ENCODE results near the gene CCDC149. TPM values are rescaled to one million over a fixed set of nuclear protein-coding genes. Genes with fewer than 3 reads are reported as not detected.

The CCDC149 gene
- polyA plus RNA-seq, 2 of the 4 experiments (the other 2 are of a cell fraction): 1.4 to 2.8 TPM

GRCh38 chr4:24781999-24782745, 130.7 kb downstream of the CCDC149 start:
- POLR2A ChIA-PET: no interaction called here
- TF ChIP-seq EP300 (IDR thresholded peaks at IDR 0.05) (no peak), CHD4 (IDR thresholded peaks at IDR 0.05; ENCODE audit: borderline replicate concordance) (no peak), BHLHE40 (IDR thresholded peaks at IDR 0.05; ENCODE audit: low read depth, low read length) (no peak), TP53 (CRISPR knock-in tag; IDR thresholded peaks at IDR 0.05) (no peak), FOSB (CRISPR knock-in tag; IDR thresholded peaks at IDR 0.05) (no peak), MAZ (IDR thresholded peaks at IDR 0.05; ENCODE audit: borderline replicate concordance, low read depth, low read length) (no peak), SMC3 (IDR thresholded peaks at IDR 0.05) (no peak), ZFP36 (IDR thresholded peaks at IDR 0.05; ENCODE audit: borderline replicate concordance, partially characterized antibody) (no peak), SREBF2 (IDR thresholded peaks at IDR 0.05) (no peak), RNF2 (IDR thresholded peaks at IDR 0.05; ENCODE audit: borderline replicate concordance, low read depth) (no peak), HDAC2 (IDR thresholded peaks at IDR 0.05) (no peak)
- TF ChIP-seq, protein P1, sequence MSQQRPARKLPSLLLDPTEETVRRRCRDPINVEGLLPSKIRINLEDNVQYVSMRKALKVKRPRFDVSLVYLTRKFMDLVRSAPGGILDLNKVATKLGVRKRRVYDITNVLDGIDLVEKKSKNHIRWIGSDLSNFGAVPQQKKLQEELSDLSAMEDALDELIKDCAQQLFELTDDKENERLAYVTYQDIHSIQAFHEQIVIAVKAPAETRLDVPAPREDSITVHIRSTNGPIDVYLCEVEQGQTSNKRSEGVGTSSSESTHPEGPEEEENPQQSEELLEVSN (IDR thresholded peaks at IDR 0.05; ENCODE audit: borderline replicate concordance, low read depth): no peak
- CTCF ChIA-PET: interaction anchor here (0.6 kb wide), 1 partner anchor 11 kb away, joined by 3 read pairs; no protein-coding TSS in a partner anchor

DNA sequence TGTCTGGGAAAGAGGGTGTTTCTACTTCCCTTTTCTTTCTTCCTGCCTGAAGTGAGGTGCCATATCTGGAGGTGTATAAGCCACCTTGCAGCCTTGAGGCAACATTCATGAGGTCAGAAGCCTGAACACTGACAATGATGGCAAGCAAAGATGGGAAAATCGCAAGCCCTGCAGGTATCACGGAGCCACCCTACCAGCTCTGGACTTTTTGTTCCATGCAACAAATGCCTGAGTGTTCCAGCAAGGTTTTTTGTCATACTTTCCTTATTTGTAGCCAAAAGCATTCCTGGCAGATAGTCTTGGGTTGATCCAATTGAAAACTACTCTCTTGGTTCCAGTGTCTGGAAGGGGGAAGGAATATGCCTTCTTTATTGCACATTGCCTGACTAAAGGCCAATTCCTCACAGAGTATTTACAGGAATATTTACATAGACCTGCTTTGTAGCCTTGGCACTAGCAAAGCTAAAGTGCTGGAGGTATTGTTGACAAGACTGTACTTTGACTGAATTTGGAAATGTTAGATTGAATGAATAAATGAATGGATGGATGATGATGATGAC, 131.8 kb downstream of the CCDC149 start:
- POLR2A ChIA-PET: no interaction called here
- CTCF ChIA-PET: no interaction called here

More at GRCh38 chr4:24781999-24782745, 130.7 kb downstream of the CCDC149 start:
- no peaks in the 10 kb centered on the region for H3K4me1 ChIP-seq
- no peak overlapping the region for H3K4me2 ChIP-seq
- H3K4me3 ChIP-seq: no peak overlapping the region
- no peak for ATAC-seq
- 46% methylated on average over 6 of the region's 6 CpGs for WGBS (ENCODE audit: missing lambda C conversion rate)
- no peak for DNase-seq (ENCODE audit: low read depth in 1 of 2, low spot score in 1 of 2)
- peaks cover 3% of the 10 kb centered on the region; the same call in 1 of the 3 replicates for H3K9me3 ChIP-seq
- no peak overlapping the region for H3K27ac ChIP-seq
- FAIRE-seq: no peak

More for the DNA sequence above, 131.8 kb downstream of the CCDC149 start:
- Histone ChIP-seq H3K4me2 (no peak overlapping the region), H3K4me1 (no peaks in the 10 kb centered on the region), H3K9me3 (0 out of 3 replicates have a peak, but pooled peaks cover under 1% of the 10 kb centered on the region), H3K27ac (no peak overlapping the region), H3K4me3 (no peak overlapping the region)
- ATAC-seq (no peak), DNase-seq (ENCODE audit: low read depth in 1 of 2, low spot score in 1 of 2) (no peak), FAIRE-seq (no peak)
- WGBS (ENCODE audit: missing lambda C conversion rate): 65% methylated on average over 2 of the region's 2 CpGs
- TF ChIP-seq HOXA7 (CRISPR knock-in tag; IDR thresholded peaks at IDR 0.05) (no peak), POLR2AphosphoS2 (conservative IDR thresholded peaks at IDR 0.05; ENCODE audit: low read length) (no peak), USF2 (IDR thresholded peaks at IDR 0.05) (no peak), RCOR1 (IDR thresholded peaks at IDR 0.05; ENCODE audit: low read depth, low read length) (no peak), ELK1 (IDR thresholded peaks at IDR 0.05; ENCODE audit: low read depth, low read length) (no peak), ZSCAN20 (CRISPR knock-in tag; IDR thresholded peaks at IDR 0.05) (no peak), CEBPB (IDR thresholded peaks at IDR 0.05) (no peak), ZC3H11A (IDR thresholded peaks at IDR 0.05) (no peak), CHD2 (IDR thresholded peaks at IDR 0.05; ENCODE audit: low read length, partially characterized antibody) (no peak)
- TF ChIP-seq, protein P2, sequence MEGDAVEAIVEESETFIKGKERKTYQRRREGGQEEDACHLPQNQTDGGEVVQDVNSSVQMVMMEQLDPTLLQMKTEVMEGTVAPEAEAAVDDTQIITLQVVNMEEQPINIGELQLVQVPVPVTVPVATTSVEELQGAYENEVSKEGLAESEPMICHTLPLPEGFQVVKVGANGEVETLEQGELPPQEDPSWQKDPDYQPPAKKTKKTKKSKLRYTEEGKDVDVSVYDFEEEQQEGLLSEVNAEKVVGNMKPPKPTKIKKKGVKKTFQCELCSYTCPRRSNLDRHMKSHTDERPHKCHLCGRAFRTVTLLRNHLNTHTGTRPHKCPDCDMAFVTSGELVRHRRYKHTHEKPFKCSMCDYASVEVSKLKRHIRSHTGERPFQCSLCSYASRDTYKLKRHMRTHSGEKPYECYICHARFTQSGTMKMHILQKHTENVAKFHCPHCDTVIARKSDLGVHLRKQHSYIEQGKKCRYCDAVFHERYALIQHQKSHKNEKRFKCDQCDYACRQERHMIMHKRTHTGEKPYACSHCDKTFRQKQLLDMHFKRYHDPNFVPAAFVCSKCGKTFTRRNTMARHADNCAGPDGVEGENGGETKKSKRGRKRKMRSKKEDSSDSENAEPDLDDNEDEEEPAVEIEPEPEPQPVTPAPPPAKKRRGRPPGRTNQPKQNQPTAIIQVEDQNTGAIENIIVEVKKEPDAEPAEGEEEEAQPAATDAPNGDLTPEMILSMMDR (IDR thresholded peaks at IDR 0.05): no peak
